ENCODE measurements around the gene SEMA6A. TPM values are rescaled to one million over a fixed set of nuclear protein-coding genes. Genes with fewer than 3 reads are reported as not detected.

The SEMA6A gene
- total and polyA plus RNA-seq, 12 donors, result 2.9 to 11.3 (median 7.8) TPM

- DNase-seq (no peak), ATAC-seq (no peak)
- H3K27me3 ChIP-seq, result no peaks in the 10 kb centered on the region
- no peak for TF ChIP-seq CTCF (IDR thresholded peaks at IDR 0.05)
- no peak overlapping the region for H3K4me3 ChIP-seq
- H3K4me1 ChIP-seq, result no peaks in the 10 kb centered on the region
- intact Hi-C loops (cut with DNase I), result no loop called here
- no peak overlapping the region for H3K27ac ChIP-seq
- H3K9me3 ChIP-seq, result no peaks in the 10 kb centered on the region
- WGBS, 2 donors, result 92 to 97% methylated on average over 1 of the region's 1 CpG
- H3K36me3 ChIP-seq, result peaks cover 0 to 19% (median 0%) of the 10 kb centered on the region in 9 donors
These were observed 112.1 kb downstream of the SEMA6A start for GRCh38 chr5:116462500-116462899.

GRCh38 chr5:116459301-116459700, 115.3 kb downstream of the SEMA6A start:
- ATAC-seq (no peak), DNase-seq (no peak)
- H3K27me3 ChIP-seq, result no peaks in the 10 kb centered on the region
- H3K4me1 ChIP-seq, result peaks cover 0 to 17% (median 12%) of the 10 kb centered on the region in 9 donors
- 44 to 57% methylated on average over 2 of the region's 2 CpGs for WGBS, 2 donors
- peaks cover 0 to 20% (median 0%) of the 10 kb centered on the region in 9 donors for H3K36me3 ChIP-seq
- no peaks in the 10 kb centered on the region for H3K9me3 ChIP-seq
- TF ChIP-seq CTCF (IDR thresholded peaks at IDR 0.05), result no peak
- H3K27ac ChIP-seq, result no peak overlapping the region
- no peak overlapping the region for H3K4me3 ChIP-seq
- intact Hi-C loops (cut with DNase I), result no loop called here

DNA sequence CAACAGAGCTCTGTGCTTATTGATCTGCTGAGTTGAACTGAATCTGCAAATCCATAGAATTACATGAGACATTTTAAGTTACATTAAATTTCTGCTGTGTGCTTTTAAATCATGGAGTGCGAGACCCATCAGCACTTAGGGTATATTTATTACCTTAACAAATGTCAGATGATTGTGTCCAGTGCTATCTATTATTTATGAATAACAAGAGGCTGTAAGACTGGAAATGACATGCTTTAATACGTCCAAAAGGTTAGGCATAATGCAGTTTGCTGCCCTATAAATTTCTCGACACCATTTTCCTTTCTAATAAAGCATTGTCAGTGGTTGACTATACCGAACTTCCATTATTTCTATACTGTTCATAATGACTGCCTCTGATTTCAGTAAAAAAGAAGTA, 117.6 kb downstream of the SEMA6A start:
- Histone ChIP-seq H3K36me3 (peaks cover 0 to 20% (median 0%) of the 10 kb centered on the region in 9 donors), H3K27me3 (no peaks in the 10 kb centered on the region), H3K4me1 (peaks cover 0 to 30% (median 25%) of the 10 kb centered on the region in 9 donors), H3K27ac (no peak overlapping the region), H3K9me3 (no peaks in the 10 kb centered on the region), H3K4me3 (no peak overlapping the region)
- no peak for DNase-seq
- TF ChIP-seq CTCF (IDR thresholded peaks at IDR 0.05), result no peak
- ATAC-seq, result no peak
- WGBS, 2 donors, result 97 to 98% methylated on average over 4 of the region's 4 CpGs
- intact Hi-C loops (cut with DNase I), result no loop called here

DNA sequence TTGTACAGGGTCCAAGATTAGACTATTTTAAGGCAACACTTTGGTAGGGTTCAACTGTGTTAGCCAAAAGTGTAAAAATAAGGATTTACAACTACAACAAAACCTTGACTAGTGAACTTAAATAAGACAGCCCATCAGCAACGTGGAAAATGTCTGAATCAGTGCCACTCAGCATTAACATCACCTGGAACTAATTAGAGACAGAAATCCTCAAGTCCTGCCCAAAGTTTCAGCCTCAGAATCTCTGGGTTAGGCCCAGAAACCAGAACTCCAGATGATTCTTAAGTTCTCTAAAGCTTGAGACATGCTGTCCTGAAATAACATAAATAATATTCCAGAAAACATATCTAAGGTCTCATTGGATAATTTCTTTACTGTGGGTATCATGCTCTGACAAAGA, 118.6 kb downstream of the SEMA6A start:
- Histone ChIP-seq H3K36me3 (peaks cover 0 to 20% (median 0%) of the 10 kb centered on the region in 9 donors), H3K4me3 (no peak overlapping the region), H3K4me1 (peaks cover 0 to 30% (median 25%) of the 10 kb centered on the region in 9 donors), H3K9me3 (no peaks in the 10 kb centered on the region), H3K27ac (peak overlapping the region in 1 of 10 donors; percentile 70), H3K27me3 (no peaks in the 10 kb centered on the region)
- TF ChIP-seq CTCF (IDR thresholded peaks at IDR 0.05), result no peak
- intact Hi-C loops (cut with DNase I), result no loop called here
- DNase-seq (no peak), ATAC-seq (no peak)
- 75 to 86% methylated on average over 1 of the region's 1 CpG for WGBS, 2 donors
